ENCODE results near the gene GDF10.

GRCh38 chr10:47254611-47255010, 45.4 kb upstream of the GDF10 start:
- TF ChIP-seq CTCF (conservative IDR thresholded peaks at IDR 0.05; ENCODE audit: low read length) (no peak), EZH2phosphoT487 (IDR thresholded peaks at IDR 0.05; ENCODE audit: borderline replicate concordance) (no peak)
